ENCODE data around the gene IPO4. TPM values are rescaled to one million over a fixed set of nuclear protein-coding genes. Genes with fewer than 3 reads are reported as not detected.

The IPO4 gene
- total and polyA plus RNA-seq, 2 of the 13 experiments (the other 11 are each of a cell fraction or from before 2014, with no cell fraction given) = 39.0 to 179 TPM

- TF ChIP-seq HOMEZ (CRISPR knock-in tag; IDR thresholded peaks at IDR 0.05; ENCODE audit: low read depth) (0 out of 2 replicates have a peak, but pooled peaks have one; percentile 41), NR0B2 (CRISPR knock-in tag; IDR thresholded peaks at IDR 0.05) (no peak), ZSCAN12 (CRISPR knock-in tag; IDR thresholded peaks at IDR 0.05) (no peak), SP140L (CRISPR knock-in tag; IDR thresholded peaks at IDR 0.05; ENCODE audit: borderline replicate concordance) (0 out of 2 replicates have a peak, but pooled peaks have one; percentile 5), ZFX (CRISPR knock-in tag; IDR thresholded peaks at IDR 0.05; ENCODE audit: low read depth) (peak; percentile 75), GLMP (CRISPR knock-in tag; IDR thresholded peaks at IDR 0.05; ENCODE audit: borderline replicate concordance) (no peak), SAP130 (CRISPR knock-in tag; IDR thresholded peaks at IDR 0.05; ENCODE audit: low read depth) (peak; percentile 55), ZNF768 (CRISPR knock-in tag; IDR thresholded peaks at IDR 0.05) (peak; percentile 75), CEBPB (IDR thresholded peaks at IDR 0.05; ENCODE audit: borderline replicate concordance, low read depth, low read length) (no peak), ZSCAN21 (CRISPR knock-in tag; IDR thresholded peaks at IDR 0.05; ENCODE audit: borderline replicate concordance) (no peak), ZNF784 (CRISPR knock-in tag; IDR thresholded peaks at IDR 0.05; ENCODE audit: borderline replicate concordance) (0 out of 2 replicates have a peak, but pooled peaks have one; percentile 73), PAWR (CRISPR knock-in tag; IDR thresholded peaks at IDR 0.05; ENCODE audit: borderline replicate concordance) (no peak), ZNF33B (CRISPR knock-in tag; IDR thresholded peaks at IDR 0.05) (0 out of 2 replicates have a peak, but pooled peaks have one; percentile 10), KDM5B (CRISPR knock-in tag; IDR thresholded peaks at IDR 0.05; ENCODE audit: borderline replicate concordance) (peak; percentile 62; the same call in 1 of the 2 replicates), LBX2 (CRISPR knock-in tag; IDR thresholded peaks at IDR 0.05; ENCODE audit: borderline replicate concordance) (0 out of 2 replicates have a peak, but pooled peaks have one; percentile 11), NFE2L2 (IDR thresholded peaks at IDR 0.05; ENCODE audit: low read length) (peak; percentile 8; the same call in 1 of the 2 replicates), KAT7 (CRISPR knock-in tag; IDR thresholded peaks at IDR 0.05; ENCODE audit: borderline replicate concordance) (peak; percentile 15; the same call in 1 of the 2 replicates)
Observed at GRCh38 chr14:24139272-24139934, 49.2 kb downstream of the IPO4 start (continued).

All from HepG2 (cell line).